ENCODE results near the gene DOCK7.
"Not testable (repeated sequence)": the region's sequence is repeated elsewhere in the genome, so short reads cannot be mapped to it uniquely, and the experiment has no call there.

Gene DOCK7

DNA sequence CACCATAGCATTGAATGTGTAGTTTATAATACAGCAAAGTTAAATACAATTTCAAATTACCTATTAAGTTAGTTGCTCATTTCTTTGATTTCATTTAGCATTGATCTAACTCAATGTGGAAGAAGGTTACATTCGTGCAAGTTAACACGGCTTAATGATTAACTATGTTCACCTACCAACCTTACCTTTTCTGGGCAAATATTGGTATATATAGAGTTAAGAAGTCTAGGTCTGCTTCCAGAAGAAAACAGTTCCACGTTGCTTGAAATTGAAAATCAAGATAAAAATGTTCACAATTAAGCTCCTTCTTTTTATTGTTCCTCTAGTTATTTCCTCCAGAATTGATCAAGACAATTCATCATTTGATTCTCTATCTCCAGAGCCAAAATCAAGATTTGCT lies 90.9 kb downstream of the DOCK7 start, which contains the start of gene ANGPTL3:
ANGPTL3 (plus strand) TSS at position 240 of the 400 bp plus-strand sequence; CDS start at position 287, 47 bp downstream.
- no peak for DNase-seq

GRCh38 chr1:62595647-62596046 lies 92.5 kb downstream of the DOCK7 start:
- DNase-seq = no peak

DNA sequence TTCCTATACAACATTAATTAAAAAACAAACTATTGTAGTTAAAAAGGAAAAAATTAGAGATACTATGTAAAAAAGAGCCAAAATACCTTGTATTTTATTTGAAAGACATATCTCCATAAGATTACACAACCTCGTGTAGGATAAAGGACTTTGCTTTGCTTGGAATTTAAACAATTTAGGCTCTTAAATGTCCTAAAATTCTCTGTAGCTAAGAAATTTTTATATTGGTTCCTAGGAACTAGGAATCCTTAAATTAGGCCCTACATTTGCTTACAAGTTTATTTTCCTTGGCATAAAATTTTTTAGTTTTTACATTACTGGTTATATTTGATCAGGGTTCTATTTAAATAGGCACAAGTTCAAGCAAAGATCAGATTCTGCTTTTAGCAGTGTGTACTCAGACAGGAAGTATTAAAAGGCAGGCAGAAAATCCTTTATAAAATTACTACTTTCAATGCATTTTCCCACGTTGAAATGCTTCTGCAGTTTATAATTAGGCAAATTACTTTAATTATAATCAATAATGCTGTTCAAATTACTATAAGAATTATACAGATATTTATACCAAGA lies 94.3 kb downstream of the DOCK7 start:
- no peak for DNase-seq

- DNase-seq = no peak
These were observed 97.2 kb downstream of the DOCK7 start for GRCh38 chr1:62590970-62591368.

DNA sequence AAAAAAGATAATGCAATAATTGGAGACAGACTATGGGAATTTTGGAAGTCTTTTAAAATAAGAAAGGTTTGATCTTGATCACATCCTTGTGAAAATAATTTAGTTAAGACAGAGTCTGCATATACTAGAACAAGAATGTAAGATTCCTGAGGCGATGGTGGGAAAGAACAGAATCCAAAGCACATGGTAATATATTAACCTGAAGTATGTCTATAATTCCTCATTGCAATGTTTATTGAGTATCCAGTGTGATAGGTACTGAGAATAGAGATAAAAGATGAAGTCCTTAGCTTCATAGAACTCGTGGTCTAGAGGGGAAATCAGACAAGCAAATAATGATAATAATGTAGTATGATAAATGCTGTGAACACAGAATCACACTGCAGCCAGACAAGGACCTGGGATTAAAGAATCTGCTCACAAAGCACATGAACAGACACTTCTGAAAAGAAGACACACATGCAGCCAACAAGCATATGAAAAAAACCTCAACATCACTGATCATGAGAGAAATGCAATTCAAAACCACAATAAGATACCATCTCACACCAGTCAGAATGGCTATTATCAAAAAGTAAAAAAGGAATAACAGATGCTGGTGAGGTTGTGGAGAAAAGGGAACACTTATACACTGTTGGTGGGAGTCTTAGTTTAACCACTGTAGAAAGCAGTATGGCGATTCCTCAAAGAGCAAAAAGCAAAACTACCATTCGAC lies 97.8 kb downstream of the DOCK7 start:
- no peak for DNase-seq

GRCh38 chr1:62589321-62589720 lies 98.9 kb downstream of the DOCK7 start:
- no peak for DNase-seq

DNA sequence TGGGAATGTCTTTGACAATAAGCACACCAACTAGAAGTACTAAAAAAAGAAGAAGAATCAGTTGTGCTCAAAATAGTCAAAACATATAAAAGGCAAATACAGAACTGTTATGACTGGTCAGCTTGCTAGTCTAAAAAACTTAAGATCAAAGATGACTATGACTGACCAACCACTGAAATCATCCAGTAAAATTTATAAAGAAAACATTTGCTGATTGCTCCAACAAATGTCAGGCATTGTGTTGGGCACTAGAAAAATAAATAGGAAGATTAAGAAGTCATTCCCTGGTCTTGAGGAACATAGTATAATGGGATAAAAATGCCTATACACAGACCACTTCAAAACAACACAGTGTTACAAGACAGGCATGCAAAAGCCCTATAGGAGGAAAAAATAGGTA lies 100.2 kb downstream of the DOCK7 start:
- DNase-seq = no peak

GRCh38 chr1:62585469-62586155 lies 102.6 kb downstream of the DOCK7 start:
- DNase-seq = no peak

DNA sequence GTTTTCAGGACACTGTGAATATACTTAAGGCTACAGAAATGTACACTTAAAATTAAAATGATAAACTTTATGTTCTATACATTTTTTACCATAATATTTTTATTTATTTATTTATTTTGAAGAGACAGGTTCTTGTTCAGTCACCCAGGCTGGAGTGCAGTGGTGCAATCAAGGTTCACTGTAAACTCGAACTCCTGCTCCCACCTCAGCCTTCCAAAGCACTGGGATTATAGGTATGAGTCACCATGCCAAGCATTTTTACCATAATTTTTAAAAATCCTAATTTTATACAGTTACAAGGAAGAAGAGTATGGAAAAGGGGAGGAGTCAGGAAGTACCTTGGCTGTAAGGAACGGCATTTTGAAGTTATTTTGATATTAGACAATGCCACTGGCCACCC lies 114.5 kb downstream of the DOCK7 start:
- DNase-seq = no peak

- no peak for DNase-seq
These were observed 115.7 kb downstream of the DOCK7 start for GRCh38 chr1:62572476-62572875.

DNA sequence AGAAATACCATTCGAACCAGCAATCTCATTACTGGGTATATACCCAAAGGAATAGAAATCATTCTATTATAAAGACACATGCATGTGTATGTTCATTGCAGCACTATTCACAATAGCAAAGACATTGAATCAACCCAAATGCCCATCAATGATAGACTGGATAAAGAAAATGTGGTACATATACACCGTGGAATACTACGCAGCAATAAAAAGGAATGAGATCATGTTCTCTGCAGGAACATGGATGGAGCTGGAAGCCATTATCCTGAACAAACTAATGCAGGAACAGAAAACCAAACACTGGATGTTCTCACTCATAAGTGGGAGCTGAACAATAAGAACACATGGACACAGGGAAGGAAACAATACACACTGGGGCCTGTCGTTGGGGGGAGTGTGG lies 116.7 kb downstream of the DOCK7 start:
- DNase-seq = not testable (repeated sequence)

- not testable (repeated sequence) for DNase-seq
These were observed 120.3 kb downstream of the DOCK7 start for GRCh38 chr1:62567926-62568325.

- not testable (repeated sequence) for DNase-seq
These were observed 121.0 kb downstream of the DOCK7 start for GRCh38 chr1:62567182-62567581.

DNA sequence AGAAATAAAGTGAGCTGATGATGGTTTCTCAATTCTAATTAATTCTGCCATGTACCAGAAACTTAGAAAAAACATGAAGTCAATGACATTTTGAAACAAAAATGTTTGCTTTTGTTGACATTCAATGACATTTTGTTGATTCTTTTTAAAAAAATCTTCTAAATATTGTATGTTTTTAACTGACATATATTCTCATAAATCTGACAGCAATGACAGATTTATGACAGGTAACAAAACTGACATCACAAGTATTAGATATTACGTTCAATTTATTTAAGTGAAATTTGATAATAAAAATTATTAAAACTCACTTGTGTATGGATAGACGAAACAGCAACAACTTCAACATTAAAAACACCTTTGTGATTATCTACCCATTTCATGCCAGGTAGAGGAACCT lies 126.9 kb downstream of the DOCK7 start:
- no peak for DNase-seq

DNA sequence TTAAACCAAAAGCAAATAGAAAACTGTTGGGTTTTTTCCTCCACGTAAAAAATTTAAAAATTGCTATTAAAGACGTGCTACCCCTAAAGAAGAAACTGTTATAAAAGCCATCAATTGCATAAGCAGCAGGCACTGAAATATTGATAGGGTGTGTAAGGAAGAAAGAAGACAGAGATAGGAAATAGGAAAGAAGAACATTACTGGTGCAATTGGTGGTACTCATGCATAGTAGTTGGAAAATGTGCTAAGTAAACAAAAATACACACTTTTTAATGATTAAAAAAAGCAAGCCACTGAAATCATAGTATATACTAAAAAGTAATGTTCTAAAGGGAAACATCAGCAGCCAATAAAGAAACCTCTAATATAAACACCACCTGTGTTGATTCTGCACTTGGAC lies 143.6 kb downstream of the DOCK7 start:
- no peak for DNase-seq

DNA sequence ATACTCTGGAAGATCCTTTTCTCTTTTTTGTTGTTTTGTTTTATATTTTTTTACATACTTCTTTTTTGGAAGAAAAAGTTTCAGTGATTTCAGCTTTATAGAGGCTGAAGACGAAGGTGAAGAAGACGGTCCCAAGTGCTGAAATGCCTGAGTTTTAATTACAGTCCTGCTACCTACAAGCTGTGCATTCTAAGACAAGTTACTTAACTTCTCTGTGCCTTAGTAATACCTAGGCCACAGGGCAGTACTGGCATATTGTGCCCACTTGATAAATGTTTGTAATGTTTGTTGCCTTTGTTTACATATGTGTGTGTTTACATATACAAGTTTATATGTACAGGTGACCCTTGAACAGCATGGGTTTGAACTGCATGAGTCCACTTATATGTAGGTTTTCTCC lies 147.1 kb downstream of the DOCK7 start:
- DNase-seq = no peak

GRCh38 chr1:62539028-62539447 lies 149.1 kb downstream of the DOCK7 start:
- DNase-seq = no peak

DNA sequence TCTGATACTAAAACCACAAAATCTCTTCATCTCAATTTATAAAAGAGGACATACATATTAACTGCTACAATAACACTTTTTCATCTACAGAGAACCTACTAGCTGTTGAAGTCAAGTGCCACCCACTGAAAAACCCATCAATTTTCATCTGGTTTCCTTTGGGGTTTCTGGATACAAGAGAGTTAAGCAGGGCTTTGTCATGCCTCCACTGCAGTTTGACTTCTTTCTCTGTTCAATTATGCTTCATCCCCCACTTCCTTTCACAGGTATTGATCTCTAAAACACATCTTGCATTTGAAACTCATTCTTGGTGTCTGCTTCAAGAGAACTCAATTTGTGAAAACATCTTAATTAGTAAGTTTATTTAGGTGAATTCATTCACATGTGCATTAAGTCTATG lies 151.3 kb downstream of the DOCK7 start:
- DNase-seq = no peak

DNA sequence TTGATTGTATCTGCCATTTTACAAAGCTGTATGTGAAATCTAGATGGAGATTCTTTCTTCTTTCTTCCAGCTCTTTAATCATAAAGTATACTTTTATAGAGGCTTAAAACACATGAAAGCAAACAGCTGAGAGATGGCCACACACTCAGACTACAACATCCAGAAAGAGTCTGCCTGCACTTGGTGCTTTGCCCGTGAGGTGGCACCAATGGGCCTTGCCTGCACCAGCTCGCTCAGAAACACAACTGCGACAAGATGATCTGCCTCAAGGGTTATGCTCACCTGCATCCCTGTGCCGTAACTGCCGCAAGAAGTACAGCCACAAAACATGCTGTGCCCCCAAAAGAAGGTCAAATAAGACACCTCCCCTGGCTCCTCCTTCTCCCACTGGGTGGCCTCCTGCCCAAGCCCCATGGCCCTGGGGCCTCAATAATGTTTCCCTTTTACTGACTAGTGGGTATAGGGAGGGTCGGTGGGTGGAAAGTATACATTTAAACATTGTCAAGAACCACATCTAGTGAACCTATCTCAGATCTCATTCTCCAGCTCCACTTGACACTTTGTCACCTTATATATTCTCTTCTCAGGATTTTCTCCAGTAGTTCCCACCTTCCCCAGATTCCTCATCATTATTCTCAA lies 157.6 kb downstream of the DOCK7 start:
- DNase-seq = peak; percentile 49

DNA sequence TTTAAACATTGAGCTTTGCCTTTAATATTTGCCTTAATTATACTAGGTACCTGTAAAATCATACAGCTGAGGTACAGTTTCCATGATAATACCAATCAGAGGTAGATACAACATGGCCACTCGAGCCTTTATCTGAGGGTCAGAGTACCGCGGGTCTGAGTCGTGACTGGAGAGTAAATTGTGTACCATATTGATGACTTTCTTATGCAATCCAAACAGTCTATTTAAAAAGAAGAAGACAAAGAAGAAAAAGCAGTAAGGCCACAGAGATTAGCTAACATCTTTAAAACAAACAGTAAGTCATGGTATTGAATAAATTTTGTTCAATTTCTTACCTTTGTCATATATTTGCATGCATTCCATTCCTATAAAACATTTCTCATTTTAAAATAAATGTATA lies 159.0 kb downstream of the DOCK7 start:
- no peak for DNase-seq

- DNase-seq = no peak
These were observed 160.2 kb downstream of the DOCK7 start for GRCh38 chr1:62528015-62528414.

DNA sequence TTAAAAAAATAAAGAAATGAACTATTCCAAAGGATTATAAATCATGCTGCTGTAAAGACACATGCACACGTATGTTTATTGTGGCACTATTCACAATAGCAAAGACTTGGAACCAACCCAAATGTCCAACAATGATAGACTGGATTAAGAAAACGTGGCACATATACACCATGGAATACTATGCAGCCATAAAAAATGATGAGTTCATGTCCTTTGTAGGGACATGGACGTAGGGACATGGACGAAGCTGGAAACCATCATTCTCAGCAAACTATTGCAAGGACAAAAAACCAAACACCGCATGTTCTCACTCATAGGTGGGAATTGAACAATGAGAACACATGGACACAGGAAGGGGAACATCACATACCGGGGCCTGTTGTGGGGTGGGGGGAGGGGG lies 160.8 kb downstream of the DOCK7 start:
- not testable (repeated sequence) for DNase-seq

DNA sequence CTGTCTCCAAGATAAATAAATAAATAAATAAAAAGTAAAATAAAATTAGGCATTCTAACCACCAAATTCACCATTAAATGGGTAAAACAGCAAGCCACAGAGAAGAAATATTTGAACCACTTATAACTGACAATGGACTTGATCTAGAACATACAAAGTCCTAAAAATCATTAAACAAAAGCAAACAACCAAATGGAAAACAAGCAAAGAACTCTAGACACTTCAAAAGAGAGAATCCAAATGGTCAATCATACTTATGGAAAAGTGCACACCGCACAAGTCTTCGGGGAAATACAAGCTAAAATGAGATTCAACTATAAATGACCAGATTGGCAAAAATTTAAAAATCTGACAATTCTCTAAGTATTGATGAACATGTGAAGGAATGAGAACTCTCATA lies 164.3 kb downstream of the DOCK7 start:
- no peak for DNase-seq

- no peak for DNase-seq
These were observed 171.6 kb downstream of the DOCK7 start for GRCh38 chr1:62516600-62516999.

Data from retina (tissue), 1 donor.